GM12878 (cell line): Measurements from ENCODE around the gene CYTH3. TPM values are rescaled to one million over a fixed set of nuclear protein-coding genes. Genes with fewer than 3 reads are reported as not detected.

Source experiments
- ATAC-seq: fragments of 200-7000 bp; cut with Tn5 transposase; 3 replicates; pipeline ENCODE4 v1.9.1; 2020; ENCODE audit warnings: mild to moderate bottlenecking, moderate library complexity
- BruUV-seq: library from RNA; stranded (reverse); fragments of 400-500 nt; replicated peaks from 2 replicates; lab custom pipeline; 2021; lab: Mats Ljungman, UMichigan
- CTCF ChIA-PET: fragments of 300-600 bp; sonication (Branson Sonifier 250); formaldehyde crosslinking; extraction: SDS; loops from one replicate; lab custom pipeline; 2021; ENCODE audit warnings: inconsistent platforms; lab: Yijun Ruan, JAX
- POLR2A ChIA-PET: fragments of 350-600 bp; formaldehyde crosslinking; extraction: SDS; loops from one replicate; lab custom pipeline; 2021; ENCODE audit warnings: inconsistent platforms; lab: Charles Lee
- RAD21 ChIA-PET: fragments of 300-600 bp; sonication (Branson Sonifier 250); formaldehyde crosslinking; loops from one replicate; lab custom pipeline; 2023; ENCODE audit warnings: antibody characterized with exemption; ENCODE audit not compliant: unreplicated experiment; lab: Charles Lee
- SMC1A ChIA-PET: fragments of 300-600 bp; sonication (Branson Sonifier 250); formaldehyde crosslinking; loops from one replicate; lab custom pipeline; 2023; ENCODE audit not compliant: unreplicated experiment, uncharacterized antibody; lab: Charles Lee
- DNase-seq: peaks from one replicate; pipeline ENCODE4 v3.0.0-alpha.2; 2011; ENCODE audit warnings: low read depth, low spot score
- FAIRE-seq: peaks from 3 replicates; lab custom pipeline; 2011; peaks lifted over from hg19 to GRCh38; lab: Jason Lieb, UNC
- H2AFZ ChIP-seq: 2 replicates; pipeline ENCODE4 v1.6.0; 2011; ENCODE audit warnings: low read depth, low read length, control low read depth; ENCODE audit not compliant: control insufficient read depth
- H3K27ac ChIP-seq: 2 replicates; pipeline ENCODE4 v1.5.1; 2011; ENCODE audit warnings: control low read depth; ENCODE audit not compliant: control insufficient read depth, insufficient read depth
- H3K27me3 ChIP-seq, 2 experiments: replicated peaks in 1 of 2; 2 replicates each; pipeline versions ENCODE4 v1.6.0 to v1.6.1; 2011; ENCODE audit warnings: low read length in 1 of 2; ENCODE audit not compliant: control insufficient read depth in 2 of 2, insufficient read depth in 2 of 2
- H3K36me3 ChIP-seq, 2 experiments: 2 replicates each; pipeline ENCODE4 v1.5.1; 2011; ENCODE audit warnings: low read length in 1 of 2; ENCODE audit not compliant: control insufficient read depth in 2 of 2, insufficient read depth in 2 of 2
- H3K4me1 ChIP-seq: 2 replicates; pipeline ENCODE4 v1.6.1; 2011; ENCODE audit warnings: mild to moderate bottlenecking, low read length, moderate library complexity, mixed read lengths; ENCODE audit not compliant: control insufficient read depth, insufficient read depth
- H3K4me2 ChIP-seq: 2 replicates; pipeline ENCODE4 v1.6.0; 2011; ENCODE audit warnings: control low read depth; ENCODE audit not compliant: control insufficient read depth, insufficient read depth
- H3K4me3 ChIP-seq: fragments of 200-600 bp; sonication (generic); 2 replicates; pipeline ENCODE4 v1.5.1; 2016
- H3K79me2 ChIP-seq: 2 replicates; pipeline ENCODE4 v1.6.0; 2011; ENCODE audit warnings: low read length; ENCODE audit not compliant: control insufficient read depth, insufficient read depth
- H3K9ac ChIP-seq: 2 replicates; pipeline ENCODE4 v1.8.0; 2011; ENCODE audit warnings: low read length, control low read depth, mixed read lengths; ENCODE audit not compliant: control insufficient read depth, insufficient read depth
- H3K9me3 ChIP-seq: replicated peaks from 3 replicates; pipeline ENCODE4 v1.5.1; 2011; ENCODE audit warnings: mild to moderate bottlenecking, low read length; ENCODE audit not compliant: control insufficient read depth, insufficient read depth
- H4K20me1 ChIP-seq: 2 replicates; pipeline ENCODE4 v1.6.0; 2011; ENCODE audit not compliant: control insufficient read depth, insufficient read depth
- CUX1 ChIP-seq: IDR thresholded peaks from 2 replicates; pipeline ENCODE4 v1.6.1; 2012; ENCODE audit warnings: improper control_type of control experiment, low read depth, low read length; ENCODE audit not compliant: insufficient replicate concordance
- DPF2 ChIP-seq: fragments of 450-650 bp; IDR thresholded peaks from 2 replicates; pipeline ENCODE4 v1.6.1; 2017; ENCODE audit warnings: mild to moderate bottlenecking
- EGR1 ChIP-seq, 2 experiments: IDR thresholded peaks; 1 replicate in 1 of 2; 2 replicates in 1 of 2; pipeline ENCODE4 v1.6.1; 2011 to 2012; ENCODE audit warnings: low read depth in 2 of 2, low read length in 2 of 2, borderline replicate concordance in 1 of 2, mild to moderate bottlenecking in 1 of 2, moderate library complexity in 1 of 2
- HDAC2 ChIP-seq: fragments of 200-600 bp; sonication (generic); IDR thresholded peaks from 2 replicates; pipeline ENCODE4 v1.6.1; 2017
- HDGF ChIP-seq: fragments of 450-650 bp; IDR thresholded peaks from 2 replicates; pipeline ENCODE4 v1.6.1; 2016; ENCODE audit warnings: antibody characterized with exemption
- IRF5 ChIP-seq: fragments of 450-650 bp; IDR thresholded peaks from 2 replicates; pipeline ENCODE4 v1.6.1; 2017; ENCODE audit warnings: borderline replicate concordance
- KAT2A ChIP-seq: conservative IDR thresholded peaks from 2 replicates; pipeline ENCODE4 v1.6.1; 2011; ENCODE audit warnings: low read depth, low read length; ENCODE audit not compliant: control insufficient read depth
- MYB ChIP-seq: fragments of 150-350 bp; IDR thresholded peaks from 2 replicates; pipeline ENCODE4 v1.6.1; 2014; ENCODE audit warnings: mild to moderate bottlenecking, low read depth, low read length, borderline replicate concordance
- NBN ChIP-seq: fragments of 450-650 bp; IDR thresholded peaks from 2 replicates; pipeline ENCODE4 v1.6.1; 2016
- RAD51 ChIP-seq: fragments of 450-650 bp; IDR thresholded peaks from 2 replicates; pipeline ENCODE4 v1.6.1; 2016; ENCODE audit warnings: moderate library complexity, mild to moderate bottlenecking, inconsistent platforms
- RB1 ChIP-seq: fragments of 450-650 bp; formaldehyde crosslinking; IDR thresholded peaks from 2 replicates; pipeline ENCODE4 v1.6.1; 2017; ENCODE audit warnings: mild to moderate bottlenecking, borderline replicate concordance
- RELA ChIP-seq: fragments of 450-650 bp; IDR thresholded peaks from 2 replicates; pipeline ENCODE4 v1.8.0; 2014; ENCODE audit warnings: borderline replicate concordance; ENCODE audit not compliant: partially characterized antibody
- SMAD1 ChIP-seq: fragments of 450-650 bp; IDR thresholded peaks from 2 replicates; pipeline ENCODE4 v1.6.1; 2018; ENCODE audit warnings: mild to moderate bottlenecking, low read depth; ENCODE audit not compliant: partially characterized antibody
- STAT1 ChIP-seq: fragments of 450-650 bp; conservative IDR thresholded peaks from 2 replicates; pipeline ENCODE4 v1.6.1; 2014; ENCODE audit warnings: antibody characterized with exemption, mild to moderate bottlenecking
- TARDBP ChIP-seq: IDR thresholded peaks from 2 replicates; pipeline ENCODE4 v1.6.1; 2016; ENCODE audit warnings: borderline replicate concordance
- ZBED1 ChIP-seq: IDR thresholded peaks from 2 replicates; pipeline ENCODE4 v1.6.1; 2016; ENCODE audit warnings: borderline replicate concordance
- ZNF217 ChIP-seq: fragments of 450-650 bp; IDR thresholded peaks from 2 replicates; pipeline ENCODE4 v1.6.1; 2017; ENCODE audit warnings: antibody characterized with exemption, mild to moderate bottlenecking
- ZNF622 ChIP-seq: fragments of 450-650 bp; IDR thresholded peaks from 2 replicates; pipeline ENCODE4 v1.6.1; 2017; ENCODE audit warnings: mild to moderate bottlenecking, inconsistent platforms
- ZSCAN29 ChIP-seq: fragments of 450-650 bp; IDR thresholded peaks from 2 replicates; pipeline ENCODE4 v1.6.1; 2017; ENCODE audit warnings: mild to moderate bottlenecking, moderate library complexity
- WGBS: methylation state at CpG from one replicate; pipeline ENCODE4 v1.1.6; 2016; ENCODE audit warnings: low lambda C conversion rate; ENCODE audit not compliant: insufficient replicate concordance, insufficient coverage; ENCODE audit errors: missing lambda C conversion rate; 5-methylcytosine and 5-hydroxymethylcytosine counted together
- in situ Hi-C: fragments of 300-500 bp; cut with MboI; formaldehyde crosslinking; loops from 9 replicates; pipeline ENCODE4 v1.14.3; 2018; ENCODE audit warnings: mixed read lengths
- intact Hi-C: fragments of 100-400 bp; cut with micrococcal nuclease; formaldehyde crosslinking; loops from one replicate; pipeline ENCODE4 v1.14.2; 2022; ENCODE audit not compliant: unreplicated experiment
- polyA plus RNA-seq, 11 experiments: library from polyadenylated mRNA; depleted of rRNA in 4 of 11; unstranded in 6 of 11; stranded (reverse) in 5 of 11; fragments of >200 nt; fragmentation: Nextera tagmentation in 4 of 11; fragmentation: Illumina TruSeq in 1 of 11; extraction: Ambion mirVana in 4 of 11; extraction: Trizol in 1 of 11; gene quantifications; 1 replicate in 1 of 11; 2 replicates in 10 of 11; pipeline versions ENCODE4 v1.2.1 to v1.2.3, GENCODE V29; 2011 to 2016; ENCODE audit warnings: inconsistent platforms in 2 of 11, missing spikeins in 2 of 11, low read depth in 1 of 11
- total RNA-seq, 4 experiments: library from RNA; depleted of rRNA in 3 of 4; stranded (reverse); fragments of >200 nt in 3 of 4; fragmentation: Illumina TruSeq in 1 of 4; extraction: Trizol in 1 of 4; gene quantifications; 2 replicates each; pipeline versions ENCODE4 v1.2.1 to v1.2.3, GENCODE V29; 2013 to 2021

The CYTH3 gene
- total and polyA plus RNA-seq, 10 of the 15 experiments (the other 5 are each of a cell fraction or from before 2014, with no cell fraction given) = 0.45 to 28.2 (median 15.7) TPM

- Histone ChIP-seq H3K4me1 (no peaks in the 10 kb centered on the region), H3K4me2 (no peak overlapping the region)
- no peak for ATAC-seq
- ChIA-PET SMC1A (no interaction called here), CTCF (no interaction called here), RAD21 (no interaction called here)
- TF ChIP-seq TARDBP (no peak), NBN (no peak), HDAC2 (no peak), MYB (no peak), SMAD1 (no peak), CUX1 (no peak), STAT1 (no peak), ZNF622 (no peak), DPF2 (no peak), ZNF217 (no peak), RAD51 (no peak), HDGF (no peak), KAT2A (no peak), EGR1 (IDR thresholded peaks at IDR 0.05; ENCODE audit: borderline replicate concordance in 1 of 2, low read depth in 2 of 2, low read length in 2 of 2) (no peak), RELA (no peak), ZBED1 (no peak), IRF5 (no peak), ZSCAN29 (no peak), RB1 (no peak)
- TF ChIP-seq, all 136 proteins: peak for 0
- Histone ChIP-seq H3K9me3 (no peaks in the 10 kb centered on the region), H3K9ac (no peak overlapping the region), H2AFZ (no peak overlapping the region), H3K36me3 (peaks cover 4 to 11% of the 10 kb centered on the region in 2 experiments; a peak in 3 of 4 replicates), H3K27ac (no peak overlapping the region), H3K4me3 (no peak overlapping the region), H3K27me3 (no peaks in the 10 kb centered on the region), H4K20me1 (no peaks in the 10 kb centered on the region), H3K79me2 (no peaks in the 10 kb centered on the region)
- FAIRE-seq (no peak), DNase-seq (no peak)
- intact Hi-C loops = no loop called here
- BruUV-seq = no TSS peak
- in situ Hi-C loops = no loop called here
- WGBS = 87% methylated on average over 20 of the region's 22 CpGs
- POLR2A ChIA-PET = interaction anchor here (0.5 kb wide), 1 partner anchor 290 kb away, joined by 3 read pairs; no protein-coding TSS in a partner anchor
Observed at GRCh38 chr7:6171532-6172223, 100.7 kb downstream of the CYTH3 start.
